Esophagus mucosa (tissue), 1 donor: Measurements from ENCODE around the gene MATN1. TPM values are rescaled to one million over a fixed set of nuclear protein-coding genes. Genes with fewer than 3 reads are reported as not detected.
A peak's percentile ranks its signal among the peaks of the same experiment; 100 is the strongest.

Experiments
- ATAC-seq: fragments of 200-7000 bp; cut with Tn5 transposase; one replicate; pipeline ENCODE4 v1.9.1; 2020
- total RNA-seq: library from RNA; stranded (reverse); gene quantifications from one replicate; pipeline ENCODE4 v1.2.4, GENCODE V29; 2023
- donor health status: DM: yes; HTN: yes; CAD: no.

Gene MATN1
- total RNA-seq, 1 donor from 2014 or later: not detected

- ATAC-seq: no peak
Observed at GRCh38 chr1:30716646-30717045, 6.7 kb downstream of the MATN1 start.

GRCh38 chr1:30715886-30716285 is 7.5 kb downstream of the MATN1 start:
- ATAC-seq: no peak

- no peak for ATAC-seq
Observed at GRCh38 chr1:30715216-30715615, 8.2 kb downstream of the MATN1 start.

- no peak for ATAC-seq
Observed at GRCh38 chr1:30714536-30715090, 8.8 kb downstream of the MATN1 start.

- ATAC-seq: no peak
Observed at GRCh38 chr1:30714025-30714424, 9.4 kb downstream of the MATN1 start.

- ATAC-seq: no peak
Observed at GRCh38 chr1:30713311-30713710, 10.1 kb downstream of the MATN1 start.

GRCh38 chr1:30712583-30712982 is 10.8 kb downstream of the MATN1 start:
- no peak for ATAC-seq

- ATAC-seq: no peak
Observed at GRCh38 chr1:30710407-30710806, 13.0 kb downstream of the MATN1 start.

- no peak for ATAC-seq
Observed at GRCh38 chr1:30708361-30708728, 15.0 kb downstream of the MATN1 start.

- ATAC-seq: peak; percentile 77
Observed at GRCh38 chr1:30707412-30708360, 15.7 kb downstream of the MATN1 start.

GRCh38 chr1:30706528-30706927 is 16.9 kb downstream of the MATN1 start:
- no peak for ATAC-seq

GRCh38 chr1:30705698-30706097 is 17.7 kb downstream of the MATN1 start:
- no peak for ATAC-seq

GRCh38 chr1:30704765-30705509 is 18.4 kb downstream of the MATN1 start:
- ATAC-seq: no peak

- ATAC-seq: no peak
Observed at GRCh38 chr1:30704271-30704670, 19.1 kb downstream of the MATN1 start.

- ATAC-seq: no peak
Observed at GRCh38 chr1:30702823-30703222, 20.6 kb downstream of the MATN1 start.

- no peak for ATAC-seq
Observed at GRCh38 chr1:30701258-30701633, 22.1 kb downstream of the MATN1 start.

GRCh38 chr1:30700528-30701257 is 22.7 kb downstream of the MATN1 start:
- ATAC-seq: peak; percentile 54

- no peak for ATAC-seq
Observed at GRCh38 chr1:30699762-30700161, 23.6 kb downstream of the MATN1 start.

- ATAC-seq: no peak
Observed at GRCh38 chr1:30698401-30698981, 24.9 kb downstream of the MATN1 start.

GRCh38 chr1:30697571-30698376 is 25.6 kb downstream of the MATN1 start:
- peak; percentile 18 for ATAC-seq

- ATAC-seq: no peak
Observed at GRCh38 chr1:30696831-30697230, 26.6 kb downstream of the MATN1 start.

- ATAC-seq: no peak
Observed at GRCh38 chr1:30695439-30695841, 27.9 kb downstream of the MATN1 start.
